Adipose tissue (tissue), 3 donors: ENCODE data around the gene TANC1. TPM values are rescaled to one million over a fixed set of nuclear protein-coding genes. Genes with fewer than 3 reads are reported as not detected.

ENCODE experiments used
- H3K27ac ChIP-seq: one replicate; pipeline ENCODE4 v1.5.1; 2013; ENCODE audit warnings: low read depth, low read length
- WGBS, 3 donors: extraction: QIAGEN DNeasy Blood & Tissue Kit; methylation state at CpG; one replicate each; pipeline ENCODE4 v1.1.7; 2013; 5-methylcytosine and 5-hydroxymethylcytosine counted together
- polyA plus RNA-seq, 3 donors: library from polyadenylated mRNA; stranded (reverse); fragments of 200-250 nt; gene quantifications; one replicate each; pipeline ENCODE4 v1.2.3, GENCODE V29; 2013
- donor health status: healthy with polysubstance abuse.
- donor health status: Bipolar disorder and iron deficiency.
- donor health status: healthy.

TANC1 gene
- polyA plus RNA-seq, 3 donors = 4.9 to 10.1 (median 8.4) TPM

GRCh38 chr2:159230145-159230877 lies 261.9 kb downstream of the TANC1 start:
- WGBS, 3 donors = 96 to 98% (median 97%) methylated on average over 19 of the region's 19 CpGs
- no peak overlapping the region for H3K27ac ChIP-seq

- 43 to 55% (median 47%) methylated on average over 3 of the region's 3 CpGs for WGBS, 3 donors
- no peak overlapping the region for H3K27ac ChIP-seq
These were observed 264.2 kb downstream of the TANC1 start for GRCh38 chr2:159232456-159233170.

- 89 to 93% (median 90%) methylated on average over 6 of the region's 6 CpGs for WGBS, 3 donors
- H3K27ac ChIP-seq = no peak overlapping the region
These were observed 266.4 kb downstream of the TANC1 start for GRCh38 chr2:159234868-159235267.

- no peak overlapping the region for H3K27ac ChIP-seq
These were observed 275.1 kb downstream of the TANC1 start for GRCh38 chr2:159243529-159243928.

- no peak overlapping the region for H3K27ac ChIP-seq
- WGBS, 3 donors = 85 to 92% (median 92%) methylated on average over 6 to 7 of the region's 7 CpGs
These were observed 278.0 kb downstream of the TANC1 start for GRCh38 chr2:159246325-159246988.

GRCh38 chr2:159249990-159250715 lies 281.7 kb downstream of the TANC1 start:
- 46 to 66% (median 48%) methylated on average over 7 of the region's 7 CpGs for WGBS, 3 donors
- no peak overlapping the region for H3K27ac ChIP-seq

- 70 to 89% (median 71%) methylated on average over 12 of the region's 12 CpGs for WGBS, 3 donors
- H3K27ac ChIP-seq = no peak overlapping the region
These were observed 283.1 kb downstream of the TANC1 start for GRCh38 chr2:159251296-159252173.

- 96 to 99% (median 97%) methylated on average over 4 of the region's 4 CpGs for WGBS, 3 donors
These were observed 284.5 kb downstream of the TANC1 start for GRCh38 chr2:159252905-159253304.

GRCh38 chr2:159256159-159256558 lies 287.7 kb downstream of the TANC1 start:
- no peak overlapping the region for H3K27ac ChIP-seq
- WGBS, 3 donors = 37 to 67% (median 66%) methylated on average over 2 of the region's 2 CpGs

More at GRCh38 chr2:159252905-159253304, 284.5 kb downstream of the TANC1 start:
- H3K27ac ChIP-seq = no peak overlapping the region

- whole genome bisulfite sequencing, 3 donors = 88 to 93% (median 92%) methylated on average over 6 of the region's 6 CpGs
These were observed 293.8 kb downstream of the TANC1 start for GRCh38 chr2:159262226-159262625.

GRCh38 chr2:159262904-159263303 lies 294.5 kb downstream of the TANC1 start:
- no peak overlapping the region for H3K27ac ChIP-seq
- 89 to 92% (median 91%) methylated on average over 5 of the region's 5 CpGs for WGBS, 3 donors

More at GRCh38 chr2:159262226-159262625, 293.8 kb downstream of the TANC1 start:
- no peak overlapping the region for H3K27ac ChIP-seq

- 78 to 92% (median 83%) methylated on average over 1 of the region's 1 CpG for WGBS, 3 donors
- no peak overlapping the region for H3K27ac ChIP-seq
These were observed 296.7 kb downstream of the TANC1 start for GRCh38 chr2:159265171-159265576.

GRCh38 chr2:159266554-159266953 lies 298.1 kb downstream of the TANC1 start:
- H3K27ac ChIP-seq = no peak overlapping the region
- 96 to 100% (median 98%) methylated on average over 3 of the region's 3 CpGs for WGBS, 3 donors

- 85 to 94% (median 92%) methylated on average over 1 of the region's 1 CpG for WGBS, 3 donors
- no peak overlapping the region for H3K27ac ChIP-seq
These were observed 299.5 kb downstream of the TANC1 start for GRCh38 chr2:159267921-159268320.

- WGBS, 3 donors = 88 to 97% (median 95%) methylated on average over 4 of the region's 4 CpGs
- H3K27ac ChIP-seq = no peak overlapping the region
These were observed 302.4 kb downstream of the TANC1 start for GRCh38 chr2:159270744-159271379.

GRCh38 chr2:159272156-159272555 lies 303.7 kb downstream of the TANC1 start:
- WGBS, 3 donors = 57 to 89% (median 88%) methylated on average over 5 of the region's 5 CpGs

GRCh38 chr2:159275111-159275510 lies 306.7 kb downstream of the TANC1 start:
- no peak overlapping the region for H3K27ac ChIP-seq
- 94 to 96% (median 96%) methylated on average over 1 of the region's 1 CpG for WGBS, 3 donors

More at GRCh38 chr2:159272156-159272555, 303.7 kb downstream of the TANC1 start:
- H3K27ac ChIP-seq = no peak overlapping the region
